ENCODE results near the gene ALDH9A1.
A peak's percentile ranks its signal among the peaks of the same experiment; 100 is the strongest.
"Not testable (repeated sequence)": the region's sequence is repeated elsewhere in the genome, so short reads cannot be mapped to it uniquely, and the experiment has no call there.

Gene ALDH9A1

DNA sequence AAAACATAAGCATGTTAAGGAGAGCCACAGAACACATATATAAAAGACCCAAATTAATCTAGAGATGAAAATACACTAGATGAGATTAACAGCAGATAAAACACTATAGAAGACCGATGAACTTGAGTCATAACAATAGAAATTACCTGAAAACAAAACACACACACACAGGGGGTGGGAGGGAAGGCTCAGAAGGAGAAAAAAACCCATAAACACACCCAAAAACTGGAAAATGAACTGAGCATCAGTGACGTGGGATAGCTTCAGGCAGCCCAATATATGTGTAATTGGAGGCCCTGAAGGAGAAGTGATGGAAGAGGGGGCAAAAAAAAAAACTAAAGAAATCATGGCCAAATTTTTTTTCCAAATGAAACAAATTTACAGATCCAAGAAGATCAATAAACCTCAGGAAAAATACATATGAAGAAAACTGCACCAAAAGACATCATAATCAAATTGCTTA, 11.4 kb downstream of the ALDH9A1 start:
- DNase-seq (ENCODE audit: low spot score), result no peak

DNA sequence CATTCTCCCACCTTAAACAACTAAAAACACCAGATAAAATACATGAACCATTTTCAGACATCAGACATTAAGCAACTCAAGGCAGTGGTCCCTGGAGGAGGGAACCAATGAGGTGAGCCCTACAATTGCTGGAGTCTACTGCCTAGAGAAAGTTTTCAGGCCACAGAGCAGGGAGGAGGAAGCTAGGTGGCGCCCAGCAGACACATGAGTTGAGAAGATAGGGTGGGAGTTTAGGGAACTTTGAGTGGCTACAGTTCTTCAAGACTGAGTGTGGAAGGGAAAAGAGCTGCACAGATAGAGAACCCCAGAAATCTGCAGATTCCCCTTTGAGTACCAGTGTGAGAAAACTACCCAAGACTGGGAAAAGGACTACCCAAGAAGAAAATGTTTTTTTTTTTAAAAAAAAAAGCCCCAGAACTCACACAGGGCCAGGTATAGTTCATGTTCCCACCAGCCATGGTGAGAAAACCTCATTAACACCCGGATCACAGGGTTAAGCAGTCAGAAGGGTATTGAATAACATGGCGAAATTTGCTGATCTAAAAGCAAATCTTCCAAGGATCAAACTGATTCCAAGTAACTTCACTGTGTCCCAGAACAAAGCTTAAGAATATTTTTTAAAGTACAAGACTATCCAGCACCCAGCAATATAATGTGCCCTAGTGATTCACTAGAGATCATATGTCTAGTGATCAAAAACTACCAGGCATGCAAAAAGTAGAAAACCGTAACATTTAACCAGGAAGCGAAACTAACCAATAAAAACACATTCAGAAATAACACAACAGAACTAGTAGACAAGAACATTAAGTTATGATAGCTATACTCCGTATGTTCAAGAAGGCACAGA, 12.0 kb downstream of the ALDH9A1 start:
- peak; percentile 23 for DNase-seq (ENCODE audit: low spot score)

DNA sequence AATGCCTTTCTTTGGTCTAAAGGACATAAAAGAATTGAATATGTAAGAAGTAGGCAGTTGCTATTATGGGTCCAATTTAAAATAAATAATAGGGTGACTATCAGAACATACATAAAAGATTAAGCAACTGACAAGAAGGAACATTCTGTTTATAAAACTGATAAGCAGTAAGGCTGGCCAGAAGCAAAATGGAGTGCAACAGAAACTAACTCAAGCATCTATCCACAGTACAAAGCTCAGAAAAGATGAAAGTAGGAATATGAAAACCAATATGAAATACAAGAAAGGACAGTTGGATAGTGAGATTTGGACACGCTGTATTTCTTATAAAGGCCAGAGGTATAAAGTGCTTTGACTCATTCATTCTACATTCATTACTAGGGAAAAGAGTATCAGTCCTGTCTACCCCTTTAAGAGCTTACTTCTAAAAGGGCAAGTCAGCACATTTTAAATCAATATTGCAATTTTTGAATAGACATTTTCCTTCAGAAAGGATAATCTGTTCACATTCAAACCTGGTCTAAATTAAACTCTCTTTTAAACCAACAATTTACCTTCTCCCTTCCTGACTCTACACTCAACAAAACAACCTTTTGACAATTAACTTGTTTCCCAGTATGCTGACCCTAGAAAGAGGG, 14.4 kb downstream of the ALDH9A1 start:
- DNase-seq (ENCODE audit: low spot score), result no peak

DNA sequence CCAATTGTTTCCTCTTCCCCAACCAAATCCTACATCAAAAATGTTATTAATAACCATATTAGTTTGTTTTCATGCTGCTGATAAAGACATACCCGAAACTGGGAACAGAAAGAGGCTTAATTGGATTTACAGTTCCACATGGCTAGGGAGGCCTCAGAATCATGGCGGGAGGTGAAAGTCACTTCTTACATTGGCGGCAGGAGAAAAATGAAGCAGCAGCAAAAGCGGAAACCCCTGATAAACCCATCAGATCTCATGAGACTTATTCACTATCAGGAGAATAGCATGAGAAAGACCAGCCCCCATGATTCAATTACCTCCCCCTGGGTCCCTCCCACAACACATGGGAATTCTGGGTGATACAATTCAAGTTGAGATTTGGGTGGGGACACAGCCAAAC, 17.6 kb downstream of the ALDH9A1 start:
- DNase-seq (ENCODE audit: low spot score), result not testable (repeated sequence)

DNA sequence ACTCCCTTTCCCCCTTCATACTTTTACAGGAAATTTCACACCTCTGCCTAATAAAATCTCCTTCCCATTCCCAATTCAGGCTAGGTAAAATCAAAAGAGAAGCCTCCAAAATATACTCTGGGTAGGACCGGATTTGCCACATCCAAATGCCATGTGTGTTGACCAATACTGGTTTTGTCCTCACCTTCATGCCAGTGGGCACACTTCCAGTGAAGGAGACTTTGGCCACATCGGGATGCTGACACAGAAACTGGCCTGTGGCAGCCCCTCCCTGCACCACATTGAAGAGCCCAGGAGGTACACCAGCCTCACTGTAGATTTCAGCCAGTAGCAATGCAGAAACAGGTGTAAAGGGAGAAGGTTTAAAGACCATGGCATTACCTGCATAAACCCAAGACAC, 18.1 kb downstream of the ALDH9A1 start:
- DNase-seq (ENCODE audit: low spot score), result no peak

DNA sequence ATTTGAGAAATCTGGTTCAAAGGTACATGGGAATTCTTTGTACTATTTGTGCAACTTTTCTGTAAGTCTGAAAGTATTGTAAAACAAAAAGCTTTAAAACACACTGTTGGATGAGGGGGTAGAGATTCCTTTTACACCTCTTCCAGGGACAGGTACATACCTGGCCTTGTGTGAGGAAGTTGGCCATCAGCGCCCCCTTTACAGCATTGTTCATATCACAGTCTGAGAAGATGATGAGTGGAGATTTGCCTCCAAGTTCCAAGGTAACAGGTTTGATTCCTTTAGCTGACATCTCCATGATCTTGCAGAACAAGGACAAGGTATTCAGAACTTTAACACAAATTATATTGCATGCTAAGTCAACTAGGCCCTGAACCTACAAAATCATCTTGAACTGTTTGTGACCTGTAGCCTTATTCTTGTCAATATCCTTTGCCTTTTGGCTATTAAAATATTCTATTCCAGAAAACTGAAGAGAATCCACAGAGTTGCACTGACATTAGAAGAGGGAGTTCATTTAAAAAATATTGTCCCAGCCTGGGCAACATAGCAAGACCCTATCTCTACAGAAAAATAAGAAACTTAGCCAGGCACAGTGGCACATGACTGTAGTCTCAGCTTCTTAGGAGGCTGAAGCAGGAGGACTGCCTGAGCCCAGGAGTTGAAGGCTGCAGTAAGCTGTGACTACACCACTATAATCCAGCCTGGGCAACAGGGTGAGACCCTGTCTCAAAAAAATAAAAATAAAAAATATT, 18.9 kb downstream of the ALDH9A1 start:
- DNase-seq (ENCODE audit: low spot score), result no peak

DNA sequence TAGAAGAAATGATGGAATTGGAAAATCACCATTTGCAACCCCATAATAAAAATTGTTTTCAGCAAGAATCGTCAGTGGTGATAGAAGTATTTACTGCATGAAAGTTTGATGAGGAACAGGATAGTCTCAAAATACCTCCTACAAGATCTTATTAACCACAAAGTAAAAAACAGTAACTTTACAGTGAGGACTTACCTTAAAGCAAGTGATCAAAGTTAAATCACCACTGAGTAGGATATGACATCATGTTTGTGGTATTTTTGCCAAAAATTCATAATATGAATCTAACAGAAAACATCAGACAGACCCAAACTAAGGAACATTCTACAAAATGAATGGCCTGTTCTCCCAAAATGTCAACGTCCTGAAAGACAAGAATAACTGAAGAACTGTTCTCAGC, 19.9 kb downstream of the ALDH9A1 start:
- no peak for DNase-seq (ENCODE audit: low spot score)

DNA sequence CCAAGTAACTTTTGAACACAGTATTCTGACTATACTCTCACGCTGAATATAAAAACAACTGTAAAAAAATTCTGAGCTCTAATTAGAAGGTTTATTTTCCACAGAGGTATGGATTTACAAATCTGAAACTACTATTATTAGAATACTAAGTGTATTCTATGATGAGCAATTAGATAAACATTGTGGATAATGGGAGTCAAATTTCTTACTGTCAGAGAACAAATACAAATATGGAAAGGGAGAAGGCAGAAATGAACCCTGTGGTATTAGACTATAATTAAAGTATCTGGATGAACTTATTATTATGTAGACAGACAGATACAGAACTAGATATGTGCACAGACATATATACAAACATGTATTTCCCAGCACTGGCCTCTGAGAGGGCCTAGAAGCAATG, 22.6 kb downstream of the ALDH9A1 start:
- DNase-seq (ENCODE audit: low spot score), result no peak

DNA sequence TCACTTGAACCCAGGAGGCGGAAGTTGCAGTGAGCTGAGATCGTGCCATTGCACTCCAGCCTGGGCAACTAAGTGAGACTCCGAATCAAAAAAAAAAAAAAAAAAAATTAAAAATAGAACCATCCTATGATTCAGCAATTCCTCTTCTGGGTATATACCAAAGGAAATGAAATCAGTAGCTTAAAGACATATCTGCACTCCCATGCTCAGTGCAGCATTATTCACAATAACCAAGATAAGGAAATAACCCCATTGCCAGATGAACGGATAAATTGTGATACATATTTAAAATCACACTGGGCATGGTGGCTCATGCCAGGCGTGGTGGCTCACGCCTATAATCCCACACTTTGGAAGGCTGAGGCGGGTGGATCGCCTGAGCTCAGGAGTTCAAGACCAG, 23.8 kb downstream of the ALDH9A1 start:
- DNase-seq (ENCODE audit: low spot score), result no peak

DNA sequence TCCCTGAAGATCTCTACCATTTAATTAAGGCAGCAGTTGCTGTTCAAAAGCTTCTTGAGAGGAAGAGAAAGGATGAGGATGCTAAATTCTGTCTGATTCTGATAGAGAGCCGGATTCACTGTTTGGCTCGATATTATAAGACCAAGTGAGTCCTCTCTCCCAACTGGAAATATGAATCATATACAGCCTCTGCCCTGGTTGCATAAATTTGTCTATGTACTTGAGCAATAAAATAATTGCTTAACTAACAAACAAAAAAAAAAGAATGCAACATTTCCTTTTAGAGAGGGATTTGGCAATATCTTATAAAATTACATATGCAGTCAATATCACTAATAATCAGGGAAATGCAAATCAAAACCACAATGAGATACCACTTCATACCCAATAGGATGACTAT, 26.8 kb downstream of the ALDH9A1 start:
- no peak for DNase-seq (ENCODE audit: low spot score)

DNA sequence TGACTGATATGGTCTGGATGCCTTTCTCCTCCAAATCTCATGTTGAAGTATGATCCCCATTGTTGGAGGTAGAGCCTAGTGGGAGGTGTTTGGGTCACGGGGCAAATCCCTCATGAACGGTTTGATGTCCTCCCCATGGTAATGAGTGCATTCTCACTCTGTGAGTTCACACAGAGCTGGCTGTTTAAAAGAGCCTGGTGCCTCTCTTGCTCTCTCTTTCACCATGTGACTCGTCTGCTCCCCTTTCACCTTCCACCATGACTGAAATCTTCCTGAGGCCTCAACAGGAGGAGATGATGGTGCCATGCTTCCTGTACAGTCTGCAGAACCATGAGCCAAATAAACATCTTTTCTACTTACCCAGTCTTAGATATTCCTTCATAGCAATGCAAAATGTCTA, 30.2 kb downstream of the ALDH9A1 start:
- DNase-seq (ENCODE audit: low spot score), result no peak

DNA sequence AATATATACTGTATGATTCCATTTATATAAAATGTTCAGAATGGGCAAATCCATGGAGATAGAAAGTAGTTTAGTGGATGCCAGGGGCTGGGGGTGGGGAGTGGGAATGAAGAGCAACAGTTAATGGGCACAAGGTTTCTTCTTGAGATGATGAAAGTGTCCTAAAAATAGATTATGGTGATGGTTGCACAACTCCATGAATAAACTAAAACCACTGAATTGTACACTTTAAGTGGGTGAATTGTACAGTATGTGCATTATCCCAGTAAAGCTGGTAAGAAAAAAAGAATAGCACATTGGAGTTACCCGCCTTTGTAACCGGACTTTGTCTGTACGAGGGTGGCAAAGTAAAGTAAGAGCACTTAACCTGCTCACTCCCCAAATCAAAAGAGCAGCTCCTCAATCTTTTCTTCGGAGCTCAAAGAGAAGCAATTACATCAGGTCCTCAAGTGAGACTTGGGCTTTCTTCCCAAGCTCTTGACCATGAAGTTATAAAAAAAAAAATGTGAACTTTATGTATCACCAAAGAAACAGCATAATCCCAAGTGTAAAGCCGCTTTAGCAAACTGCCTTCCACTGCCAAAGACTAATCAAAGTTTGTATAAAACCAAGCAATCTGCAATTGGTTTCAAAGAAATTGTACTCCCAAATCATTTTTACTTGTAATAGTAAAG, 32.1 kb downstream of the ALDH9A1 start:
- no peak for DNase-seq (ENCODE audit: low spot score)

DNA sequence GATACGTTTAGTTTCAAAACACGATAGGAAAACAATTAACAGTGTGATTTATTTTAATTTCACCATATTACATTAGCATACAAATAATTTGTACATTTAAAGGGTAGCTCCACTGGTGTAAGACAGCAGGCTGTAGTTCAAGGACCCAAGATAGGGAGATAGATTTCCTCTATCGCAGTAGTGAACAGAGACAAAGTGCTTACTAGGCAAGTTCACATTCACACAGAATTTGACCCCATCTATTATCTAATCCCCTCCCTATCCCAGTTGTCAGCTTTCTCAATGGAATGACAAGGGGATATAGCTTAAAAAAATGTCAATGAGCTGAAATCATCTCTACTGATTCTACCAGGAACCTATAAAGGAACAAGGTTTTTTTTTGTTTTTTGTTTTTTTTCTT, 36.2 kb downstream of the ALDH9A1 start:
- DNase-seq (ENCODE audit: low spot score), result no peak

DNA sequence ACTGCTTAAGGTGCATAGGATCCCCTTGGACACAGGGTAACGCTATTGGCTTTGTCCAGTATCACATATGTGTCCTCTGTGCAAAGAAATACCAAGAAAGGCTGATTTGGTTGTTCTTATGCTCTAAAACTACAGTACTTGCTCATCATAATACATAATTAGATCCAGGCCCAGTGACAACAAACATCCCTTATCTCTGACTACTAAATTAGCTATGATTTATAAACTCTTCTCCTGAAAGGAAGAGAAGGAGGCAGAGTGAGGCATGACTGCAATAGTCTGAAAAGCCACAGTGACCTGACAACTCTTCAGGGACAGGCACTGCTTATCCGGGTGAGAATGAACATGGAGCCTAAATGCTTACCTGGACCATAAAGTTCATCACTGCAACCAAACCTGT, 36.7 kb downstream of the ALDH9A1 start:
- no peak for DNase-seq (ENCODE audit: low spot score)

DNA sequence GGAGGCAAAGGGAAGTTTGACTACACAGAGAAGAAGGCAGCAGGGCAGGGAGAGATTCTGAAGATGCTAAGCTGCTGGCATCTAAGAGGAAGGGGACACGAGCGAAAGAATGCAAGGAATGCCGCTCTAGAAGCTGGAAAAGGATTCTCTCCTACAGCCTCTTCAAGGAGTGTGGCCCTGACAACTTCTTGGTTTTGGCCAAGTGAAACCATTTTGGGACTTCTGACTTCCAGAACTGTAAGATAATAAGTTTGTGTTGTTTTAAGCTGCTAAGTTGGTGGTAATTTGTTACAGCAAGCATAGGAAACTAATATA, 38.8 kb downstream of the ALDH9A1 start:
- DNase-seq (ENCODE audit: low spot score), result peak; percentile 46

DNA sequence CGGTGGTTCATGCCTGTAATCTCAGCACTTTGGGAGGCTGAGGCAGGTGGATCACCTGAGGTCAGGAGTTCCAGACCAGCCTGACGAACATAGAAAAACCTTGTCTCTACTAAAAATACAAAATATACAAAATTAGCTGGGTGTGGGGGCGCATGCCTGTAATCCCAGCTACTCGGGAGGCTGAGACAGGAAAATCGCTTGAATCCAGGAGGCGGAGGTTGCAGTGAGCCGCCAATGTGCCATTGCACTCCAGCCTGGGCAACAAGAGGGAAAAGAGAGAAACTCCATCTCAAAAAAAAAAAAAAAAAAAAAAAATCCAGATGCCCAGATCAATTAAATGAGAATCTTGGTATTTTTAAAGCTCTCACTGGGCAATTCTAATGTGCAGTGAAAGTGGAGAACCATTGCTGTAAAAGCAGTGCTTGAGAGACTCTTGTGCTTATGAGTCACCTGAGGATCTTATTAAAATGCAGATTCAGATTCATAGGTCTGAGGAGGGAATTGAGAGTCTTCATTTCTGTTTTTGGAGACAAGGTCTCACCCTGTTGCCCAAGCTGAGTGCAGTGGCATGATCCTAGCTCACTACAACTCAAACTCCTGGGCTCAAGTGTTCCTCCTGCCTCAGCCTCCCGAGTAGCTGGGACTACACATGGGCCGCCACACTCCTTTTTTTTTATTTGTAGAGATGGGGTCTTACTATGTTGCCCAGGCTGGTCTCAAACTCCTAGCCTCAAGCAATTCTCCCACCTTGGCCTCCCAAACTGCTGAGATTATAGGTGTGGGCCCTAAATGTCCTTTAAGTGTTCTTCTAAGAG, 39.4 kb downstream of the ALDH9A1 start:
- not testable (repeated sequence) for DNase-seq (ENCODE audit: low spot score)

DNA sequence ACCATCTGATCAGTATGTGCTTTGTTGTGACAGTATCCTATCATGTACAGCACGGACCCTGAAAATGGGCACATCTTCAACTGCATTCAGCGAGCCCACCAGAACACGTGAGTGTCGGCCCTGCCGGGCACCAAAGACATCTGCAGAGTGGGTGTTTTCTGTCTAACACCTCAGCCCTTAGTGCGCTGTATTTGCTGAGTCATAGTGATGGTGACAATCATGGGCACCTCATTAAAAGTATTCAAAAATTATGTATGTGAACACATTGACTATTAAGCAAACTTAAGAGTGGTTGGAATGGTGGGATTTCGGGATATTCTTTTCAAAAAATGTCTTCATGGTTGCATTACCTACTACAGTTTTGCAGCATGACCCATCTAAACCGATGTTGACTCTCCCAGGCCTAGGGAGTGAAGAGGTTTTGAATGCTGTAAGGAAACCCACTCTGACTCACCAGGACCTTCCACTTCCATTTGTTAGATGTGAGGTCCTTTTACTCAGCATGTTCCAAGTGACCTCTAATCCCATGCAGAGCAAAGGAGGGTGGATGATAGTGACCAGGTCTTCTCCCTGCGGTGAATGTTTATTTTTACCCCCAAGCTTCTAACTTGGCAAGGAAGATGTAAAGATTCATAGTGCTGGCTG, 47.3 kb downstream of the ALDH9A1 start:
- no peak for DNase-seq (ENCODE audit: low spot score)

DNA sequence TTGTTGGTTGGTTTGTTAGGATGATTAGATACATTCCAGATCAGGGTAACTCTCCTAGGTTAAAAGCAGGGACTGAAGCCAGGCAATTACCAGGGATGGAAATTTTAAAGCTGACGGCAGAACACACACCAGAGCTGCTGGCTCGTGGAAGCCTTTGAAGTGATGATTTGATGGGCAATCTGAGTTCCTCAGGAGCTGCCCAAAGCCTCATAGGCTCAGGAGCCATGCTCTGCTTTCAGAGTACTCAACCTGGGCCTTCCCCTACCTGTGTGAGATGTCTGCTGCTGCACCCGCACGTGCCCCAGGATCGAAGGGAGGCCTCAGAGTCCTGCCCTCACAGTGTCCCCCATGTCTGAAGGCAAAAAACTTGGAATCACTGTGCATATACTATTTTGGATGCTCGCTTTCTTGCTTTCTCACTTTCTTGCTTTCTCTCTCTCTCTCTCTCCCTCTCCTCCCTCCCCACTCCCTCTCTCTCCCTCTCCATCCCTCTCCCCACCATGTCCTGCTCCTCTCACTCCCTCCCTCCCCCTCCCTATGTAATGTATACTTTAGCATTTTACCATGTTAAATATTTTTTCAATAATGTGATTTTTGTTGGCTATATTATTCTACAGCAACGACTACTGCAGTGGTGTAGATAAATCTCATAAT, 49.3 kb downstream of the ALDH9A1 start:
- no peak for DNase-seq (ENCODE audit: low spot score)

DNA sequence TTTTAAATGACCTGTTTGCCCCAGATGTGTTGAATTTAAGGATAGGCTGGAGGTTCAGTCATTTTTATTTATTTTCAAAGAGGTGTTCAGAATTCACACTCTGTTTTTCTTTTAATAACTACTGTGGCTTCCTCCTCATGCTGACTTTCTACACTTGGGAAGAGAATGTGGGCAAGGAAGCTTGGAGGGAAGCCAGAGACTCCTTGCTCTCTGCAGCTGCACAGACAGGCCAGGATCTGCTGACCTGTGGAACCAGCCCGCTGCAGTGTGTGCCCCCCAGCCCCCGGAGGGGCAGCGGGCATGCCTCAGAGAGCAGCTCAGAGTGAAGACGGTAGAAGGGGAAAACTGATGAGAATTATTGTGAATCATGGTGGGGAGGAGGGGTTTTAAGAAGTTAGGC, 50.4 kb downstream of the ALDH9A1 start:
- DNase-seq (ENCODE audit: low spot score), result no peak

DNA sequence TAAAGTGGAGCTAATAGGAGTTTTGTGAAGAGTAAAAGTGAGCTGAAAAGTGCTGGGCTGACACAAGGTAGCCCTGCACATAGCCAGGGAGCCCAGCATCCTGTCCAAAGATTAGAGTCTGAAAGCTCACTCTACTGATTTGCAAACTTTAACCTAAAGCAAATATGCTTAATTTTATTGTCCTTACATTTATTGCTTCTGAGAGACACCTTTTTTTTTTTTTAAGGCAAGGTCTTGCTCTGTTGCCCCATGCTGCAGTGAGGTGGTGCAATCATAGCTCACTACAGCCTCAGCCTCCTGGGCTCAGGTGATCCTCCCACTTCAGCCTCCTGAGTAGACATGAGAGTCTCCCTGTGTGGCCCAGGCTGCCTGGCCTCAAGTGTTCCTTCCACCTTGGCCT, 50.8 kb downstream of the ALDH9A1 start:
- DNase-seq (ENCODE audit: low spot score), result no peak

All from iPS-NIHi11 (cell line).